Endothelial cell of hepatic sinusoid (primary cell): ENCODE results near the gene DPF3.

Source experiments
- in situ Hi-C: cut with HindIII; loops from 2 replicates; pipeline ENCODE4 v1.10.0; 2017; ENCODE audit warnings: low sequenced_read_pairs

Gene DPF3

GRCh38 chr14:72893636-72894322 is at the start of gene DPF3:
TSS of gene DPF3 (minus strand) at chr14:72894101. CDS start at chr14:72894088, 13 bp downstream.
- in situ Hi-C loops, result no loop called here

- in situ Hi-C loops, result no loop called here
Observed at GRCh38 chr14:72942934-72943333, 49.0 kb upstream of the DPF3 start.

- in situ Hi-C loops, result no loop called here
Observed at GRCh38 chr14:72941286-72941985, 47.5 kb upstream of the DPF3 start.

GRCh38 chr14:72939630-72940029 is 45.7 kb upstream of the DPF3 start:
- in situ Hi-C loops, result no loop called here

GRCh38 chr14:72932893-72933292 is 39.0 kb upstream of the DPF3 start:
- in situ Hi-C loops, result no loop called here

- in situ Hi-C loops, result no loop called here
Observed at GRCh38 chr14:72929316-72930080, 35.6 kb upstream of the DPF3 start.

GRCh38 chr14:72928872-72929271 is 35.0 kb upstream of the DPF3 start:
- in situ Hi-C loops, result no loop called here

GRCh38 chr14:72926292-72927028 is 32.6 kb upstream of the DPF3 start, which contains the start of gene DCAF4:
TSS of gene DCAF4 (plus strand) at chr14:72926464. CDS start at chr14:72937979, 11,515 bp downstream.
- in situ Hi-C loops, result no loop called here

GRCh38 chr14:72925815-72926291 is 32.0 kb upstream of the DPF3 start:
- in situ Hi-C loops, result no loop called here

- in situ Hi-C loops, result no loop called here
Observed at GRCh38 chr14:72925171-72925759, 31.4 kb upstream of the DPF3 start.

GRCh38 chr14:72924337-72924736 is 30.4 kb upstream of the DPF3 start:
- in situ Hi-C loops, result no loop called here

- in situ Hi-C loops, result no loop called here
Observed at GRCh38 chr14:72921396-72921795, 27.5 kb upstream of the DPF3 start.

GRCh38 chr14:72920008-72920407 is 26.1 kb upstream of the DPF3 start:
- in situ Hi-C loops, result no loop called here

GRCh38 chr14:72917094-72917802 is 23.3 kb upstream of the DPF3 start:
- in situ Hi-C loops, result no loop called here

GRCh38 chr14:72916174-72916573 is 22.3 kb upstream of the DPF3 start:
- in situ Hi-C loops, result no loop called here

GRCh38 chr14:72913809-72914208 is 19.9 kb upstream of the DPF3 start:
- in situ Hi-C loops, result no loop called here

- in situ Hi-C loops, result no loop called here
Observed at GRCh38 chr14:72909163-72909562, 15.3 kb upstream of the DPF3 start.

- in situ Hi-C loops, result no loop called here
Observed at GRCh38 chr14:72907886-72908285, 14.0 kb upstream of the DPF3 start.

GRCh38 chr14:72906879-72907278 is 13.0 kb upstream of the DPF3 start:
- in situ Hi-C loops, result no loop called here

- in situ Hi-C loops, result no loop called here
Observed at GRCh38 chr14:72906316-72906715, 12.4 kb upstream of the DPF3 start.
